GM23248 (cell line): ENCODE results near the gene IGSF3. TPM values are rescaled to one million over a fixed set of nuclear protein-coding genes. Genes with fewer than 3 reads are reported as not detected.

ENCODE experiments used
- DNase-seq: peaks from one replicate; pipeline ENCODE4 v3.0.0-alpha.2; 2015
- H2AFZ ChIP-seq: fragments of 200-600 bp; sonication (generic); 2 replicates; pipeline ENCODE4 v1.6.1; 2016; ENCODE audit warnings: antibody characterized with exemption
- H3F3A ChIP-seq: fragments of 200-600 bp; sonication (generic); 2 replicates; pipeline ENCODE4 v1.6.1; 2016; ENCODE audit warnings: mild to moderate bottlenecking, antibody characterized with exemption, mixed run types; ENCODE audit not compliant: insufficient read depth
- H3K27ac ChIP-seq: fragments of 200-600 bp; sonication (generic); 2 replicates; pipeline ENCODE4 v1.5.1; 2016; ENCODE audit warnings: mild to moderate bottlenecking
- H3K27me3 ChIP-seq: fragments of 200-600 bp; sonication (generic); replicated peaks from 2 replicates; pipeline ENCODE4 v1.6.1; 2016; ENCODE audit warnings: mild to moderate bottlenecking; ENCODE audit not compliant: insufficient read depth
- H3K36me3 ChIP-seq: fragments of 200-600 bp; sonication (generic); 2 replicates; pipeline ENCODE4 v1.6.1; 2016; ENCODE audit warnings: low read depth, mild to moderate bottlenecking
- H3K4me1 ChIP-seq: fragments of 200-600 bp; sonication (generic); 2 replicates; pipeline ENCODE4 v1.6.1; 2016; ENCODE audit warnings: mild to moderate bottlenecking; ENCODE audit not compliant: insufficient read depth
- H3K4me2 ChIP-seq: fragments of 200-600 bp; sonication (generic); one replicate; pipeline ENCODE4 v1.6.1; 2016; ENCODE audit warnings: mild to moderate bottlenecking; ENCODE audit not compliant: unreplicated experiment
- H3K4me3 ChIP-seq: fragments of 200-600 bp; sonication (generic); 2 replicates; pipeline ENCODE4 v1.5.1; 2016; ENCODE audit warnings: mild to moderate bottlenecking
- H3K79me2 ChIP-seq: fragments of 200-600 bp; sonication (generic); 2 replicates; pipeline ENCODE4 v1.6.1; 2016; ENCODE audit warnings: mild to moderate bottlenecking; ENCODE audit not compliant: insufficient read depth
- H3K9ac ChIP-seq: fragments of 200-600 bp; sonication (generic); 2 replicates; pipeline ENCODE4 v1.6.1; 2016; ENCODE audit warnings: mild to moderate bottlenecking
- H3K9me2 ChIP-seq: fragments of 200-600 bp; sonication (generic); 2 replicates; pipeline ENCODE4 v1.6.1; 2016; ENCODE audit warnings: mixed run types, mild to moderate bottlenecking, moderate library complexity; ENCODE audit not compliant: insufficient read depth
- H3K9me3 ChIP-seq: fragments of 200-600 bp; sonication (generic); one replicate; pipeline ENCODE4 v1.6.1; 2017; ENCODE audit warnings: low read depth
- H4K20me1 ChIP-seq: fragments of 200-600 bp; sonication (generic); 2 replicates; pipeline ENCODE4 v1.6.0; 2016; ENCODE audit not compliant: insufficient read depth
- EZH2 ChIP-seq: fragments of 200-600 bp; sonication (generic); IDR thresholded peaks from 2 replicates; pipeline ENCODE4 v1.6.1; 2018; ENCODE audit warnings: antibody characterized with exemption, mild to moderate bottlenecking; ENCODE audit not compliant: insufficient read depth, poor library complexity, severe bottlenecking
- EZH2phosphoT487 ChIP-seq: fragments of 200-600 bp; sonication (generic); IDR thresholded peaks from 2 replicates; pipeline ENCODE4 v1.6.1; 2018; ENCODE audit warnings: antibody characterized with exemption, moderate library complexity, mild to moderate bottlenecking, low read depth; ENCODE audit not compliant: insufficient read depth
- WGBS, 2 experiments: methylation state at CpG; one replicate each; pipeline ENCODE4 v1.1.6; 2015 to 2017; ENCODE audit warnings: low lambda C conversion rate in 2 of 2, low coverage in 1 of 2; ENCODE audit errors: missing lambda C conversion rate in 2 of 2; 5-methylcytosine and 5-hydroxymethylcytosine counted together
- in situ Hi-C: fragments of 300-500 bp; cut with MboI; formaldehyde crosslinking; loops from 2 replicates; pipeline ENCODE4 v1.15.0; 2020
- polyA plus RNA-seq: library from polyadenylated mRNA; unstranded; fragments of >200 nt; fragmentation: Nextera tagmentation; extraction: Ambion mirVana; gene quantifications from 2 replicates; pipeline ENCODE4 v1.2.1, GENCODE V29; 2016
- total RNA-seq: library from RNA; depleted of rRNA; stranded (reverse); fragments of >200 nt; shearing (Covaris generic); gene quantifications from 2 replicates; pipeline ENCODE4 v1.2.3, GENCODE V29; 2014

The IGSF3 gene
- total and polyA plus RNA-seq, 2 experiments from 2014 or later, result 0.08 to 0.22 TPM

GRCh38 chr1:116698244-116698595 lies 30.7 kb upstream of the IGSF3 start:
- no peaks in the 10 kb centered on the region for H3K9me3 ChIP-seq
- WGBS, 2 experiments, result 63 to 70% methylated on average over 2 of the region's 2 CpGs
- DNase-seq, result no peak
- in situ Hi-C loops, result no loop called here
- H3K27me3 ChIP-seq, result no peaks in the 10 kb centered on the region
- H3K4me2 ChIP-seq, result no peak overlapping the region
- no peaks in the 10 kb centered on the region for H4K20me1 ChIP-seq
- 0 out of 2 replicates have a peak overlapping the region, but pooled peaks have one; percentile 11 for H3K27ac ChIP-seq
- peaks cover 13% of the 10 kb centered on the region for H3K4me1 ChIP-seq
- H3K9ac ChIP-seq, result no peak overlapping the region
- H3K79me2 ChIP-seq, result no peaks in the 10 kb centered on the region
- TF ChIP-seq EZH2phosphoT487 (no peak), EZH2 (no peak)
- no peak overlapping the region for H2AFZ ChIP-seq
- H3K4me3 ChIP-seq, result no peak overlapping the region
- H3K9me2 ChIP-seq, result no peaks in the 10 kb centered on the region
- no peaks in the 10 kb centered on the region for H3K36me3 ChIP-seq
- H3F3A ChIP-seq, result 0 out of 2 replicates have a peak, but pooled peaks cover 6% of the 10 kb centered on the region

DNA sequence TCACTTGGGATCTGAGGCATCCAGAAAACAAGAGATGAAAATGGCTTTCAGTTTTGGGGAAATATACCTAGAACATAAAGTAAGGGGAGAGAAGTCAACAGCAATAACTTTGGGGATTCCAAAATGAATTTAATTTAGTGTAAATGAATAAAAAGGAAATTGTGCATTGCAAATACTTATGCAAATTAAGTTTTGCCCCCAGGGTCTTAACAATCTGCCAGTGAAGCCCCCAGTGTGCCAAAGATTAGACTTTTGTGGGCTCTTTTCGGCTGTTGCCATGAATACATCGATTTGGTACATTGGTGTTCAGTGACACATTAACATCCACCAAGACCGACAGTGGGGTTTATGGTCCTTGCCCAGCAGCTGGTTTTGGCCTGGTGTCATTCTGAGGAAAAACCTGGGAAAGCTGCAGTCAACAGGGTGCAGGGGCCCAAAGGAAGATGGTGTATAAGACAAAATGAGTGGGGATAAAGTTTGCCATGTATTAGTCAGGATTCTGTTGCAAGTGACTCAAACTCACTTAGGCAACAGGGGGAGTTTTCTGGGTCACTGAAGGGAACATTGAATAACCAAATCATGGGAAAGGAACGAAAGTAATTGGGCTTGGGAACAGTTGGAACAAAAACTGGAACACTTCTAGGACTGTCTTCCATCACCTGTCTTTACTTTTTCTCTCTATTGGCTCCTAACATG lies 30.2 kb upstream of the IGSF3 start:
- 61 to 62% methylated on average over 4 of the region's 4 CpGs for WGBS, 2 experiments
- peak; percentile 80 for DNase-seq
- Histone ChIP-seq H3K36me3 (no peaks in the 10 kb centered on the region), H3K9ac (no peak overlapping the region), H3K9me2 (no peaks in the 10 kb centered on the region), H3F3A (0 out of 2 replicates have a peak, but pooled peaks cover 6% of the 10 kb centered on the region), H3K79me2 (no peaks in the 10 kb centered on the region), H2AFZ (no peak overlapping the region), H3K27ac (0 out of 2 replicates have a peak overlapping the region, but pooled peaks have one; percentile 11), H3K4me1 (peaks cover 13% of the 10 kb centered on the region), H3K27me3 (no peaks in the 10 kb centered on the region), H4K20me1 (no peaks in the 10 kb centered on the region), H3K4me2 (no peak overlapping the region), H3K4me3 (no peak overlapping the region), H3K9me3 (no peaks in the 10 kb centered on the region)
- TF ChIP-seq EZH2, result no peak
- in situ Hi-C loops, result no loop called here

GRCh38 chr1:116694524-116694923 lies 27.0 kb upstream of the IGSF3 start:
- no peak overlapping the region for H2AFZ ChIP-seq
- H3K27ac ChIP-seq, result peak overlapping the region; percentile 56
- DNase-seq, result peak; percentile 60
- no peak overlapping the region for H3K4me2 ChIP-seq
- H3F3A ChIP-seq, result 0 out of 2 replicates have a peak, but pooled peaks cover 6% of the 10 kb centered on the region
- 70 to 77% methylated on average over 3 of the region's 3 CpGs for WGBS, 2 experiments
- H4K20me1 ChIP-seq, result no peaks in the 10 kb centered on the region
- no peaks in the 10 kb centered on the region for H3K36me3 ChIP-seq
- H3K4me1 ChIP-seq, result peaks cover 13% of the 10 kb centered on the region
- H3K9ac ChIP-seq, result no peak overlapping the region
- H3K4me3 ChIP-seq, result no peak overlapping the region
- H3K9me3 ChIP-seq, result no peaks in the 10 kb centered on the region
- H3K9me2 ChIP-seq, result no peaks in the 10 kb centered on the region
- TF ChIP-seq EZH2phosphoT487 (no peak), EZH2 (no peak)
- H3K27me3 ChIP-seq, result 0 out of 2 replicates have a peak, but pooled peaks cover 2% of the 10 kb centered on the region
- in situ Hi-C loops, result no loop called here
- no peaks in the 10 kb centered on the region for H3K79me2 ChIP-seq

DNA sequence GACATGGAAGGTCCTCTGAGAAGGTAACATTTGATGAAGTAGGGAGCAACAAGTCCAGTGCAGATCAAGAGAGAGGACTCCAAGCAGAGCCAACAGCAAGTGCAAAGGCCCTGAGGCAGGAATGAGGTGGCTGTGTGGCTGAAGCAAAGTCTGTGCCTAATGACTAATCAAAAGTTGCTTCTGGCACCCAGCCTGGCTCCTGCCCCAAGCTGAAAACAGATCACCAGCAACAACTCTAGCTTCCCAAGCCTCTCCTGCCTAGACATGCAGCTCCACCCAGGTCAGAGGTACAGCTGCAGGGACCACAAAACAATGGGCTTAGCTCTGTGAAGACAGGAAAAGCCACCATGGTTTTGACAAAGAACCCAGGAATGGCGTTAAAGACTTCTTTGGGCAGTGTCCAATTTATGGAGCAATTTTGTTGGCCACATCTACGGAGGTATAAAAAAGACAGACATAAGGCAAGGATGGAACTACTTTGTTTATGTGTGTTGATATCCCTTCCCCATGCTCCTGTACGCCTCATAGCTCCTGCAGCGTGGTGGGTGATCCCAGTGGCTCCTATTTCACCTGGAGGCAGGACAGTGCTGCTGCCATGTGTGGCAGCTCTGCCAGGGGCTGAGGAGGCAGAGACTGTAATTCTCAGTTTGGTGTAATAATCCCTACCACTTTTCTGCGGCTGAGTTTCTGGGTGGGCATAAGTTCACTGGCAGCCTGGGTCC lies 26.4 kb upstream of the IGSF3 start:
- TF ChIP-seq EZH2phosphoT487 (peak; percentile 89), EZH2 (no peak)
- WGBS, 2 experiments, result 56 to 57% methylated on average over 5 of the region's 5 CpGs
- DNase-seq, result peak; percentile 91
- no peak overlapping the region for H3K9ac ChIP-seq
- 0 out of 2 replicates have a peak, but pooled peaks cover 2% of the 10 kb centered on the region for H3K27me3 ChIP-seq
- no peaks in the 10 kb centered on the region for H3K9me3 ChIP-seq
- no peaks in the 10 kb centered on the region for H3K79me2 ChIP-seq
- H3K27ac ChIP-seq, result peak overlapping the region; percentile 56
- H3K4me1 ChIP-seq, result peaks cover 13% of the 10 kb centered on the region
- H4K20me1 ChIP-seq, result no peaks in the 10 kb centered on the region
- H3K4me2 ChIP-seq, result no peak overlapping the region
- H2AFZ ChIP-seq, result no peak overlapping the region
- H3K36me3 ChIP-seq, result no peaks in the 10 kb centered on the region
- H3F3A ChIP-seq, result 0 out of 2 replicates have a peak, but pooled peaks cover 6% of the 10 kb centered on the region
- no peak overlapping the region for H3K4me3 ChIP-seq
- no peaks in the 10 kb centered on the region for H3K9me2 ChIP-seq
- in situ Hi-C loops, result no loop called here
